Chondrocyte (in vitro differentiated cells): ENCODE measurements around the gene CIAO2A. TPM values are rescaled to one million over a fixed set of nuclear protein-coding genes. Genes with fewer than 3 reads are reported as not detected.
A peak's percentile ranks its signal among the peaks of the same experiment; 100 is the strongest.
"Not testable (repeated sequence)": the region's sequence is repeated elsewhere in the genome, so short reads cannot be mapped to it uniquely, and the experiment has no call there.

ENCODE experiments used
- DNase-seq: peaks from one replicate; pipeline ENCODE4 v3.0.0; 2021; ENCODE audit warnings: mixed read lengths, low spot score
- H3K27ac Mint-ChIP-seq: one replicate; pipeline ENCODE4 v1.8.0; 2021; ENCODE audit warnings: mild to moderate bottlenecking, moderate library complexity, mixed read lengths; ENCODE audit not compliant: unreplicated experiment
- H3K27me3 Mint-ChIP-seq: 2 replicates; pipeline ENCODE4 v1.8.0; 2021; ENCODE audit warnings: low read depth, mixed read lengths
- H3K36me3 Mint-ChIP-seq: 2 replicates; pipeline ENCODE4 v1.8.0; 2021; ENCODE audit warnings: low read depth, mixed read lengths
- H3K4me1 Mint-ChIP-seq: 2 replicates; pipeline ENCODE4 v1.8.0; 2021; ENCODE audit warnings: low read depth, mild to moderate bottlenecking, mixed read lengths
- H3K4me3 Mint-ChIP-seq: one replicate; pipeline ENCODE4 v1.8.0; 2021; ENCODE audit warnings: mild to moderate bottlenecking, moderate library complexity, mixed read lengths; ENCODE audit not compliant: unreplicated experiment
- H3K9me3 Mint-ChIP-seq: 2 replicates; pipeline ENCODE4 v1.8.0; 2021; ENCODE audit warnings: low read depth, mixed read lengths
- total RNA-seq: library from RNA; stranded (reverse); gene quantifications from 3 replicates; pipeline ENCODE4 v1.2.1, GENCODE V29; 2021
- TF ChIP-seq, protein P1 (sequence below): fragments of 200-600 bp; sonication (generic); IDR thresholded peaks from 2 replicates; pipeline ENCODE4 v1.5.0; 2021; ENCODE audit warnings: antibody characterized with exemption, mild to moderate bottlenecking, moderate library complexity

CIAO2A gene
- total RNA-seq, 1 donor from 2014 or later: 26.3 TPM

DNA sequence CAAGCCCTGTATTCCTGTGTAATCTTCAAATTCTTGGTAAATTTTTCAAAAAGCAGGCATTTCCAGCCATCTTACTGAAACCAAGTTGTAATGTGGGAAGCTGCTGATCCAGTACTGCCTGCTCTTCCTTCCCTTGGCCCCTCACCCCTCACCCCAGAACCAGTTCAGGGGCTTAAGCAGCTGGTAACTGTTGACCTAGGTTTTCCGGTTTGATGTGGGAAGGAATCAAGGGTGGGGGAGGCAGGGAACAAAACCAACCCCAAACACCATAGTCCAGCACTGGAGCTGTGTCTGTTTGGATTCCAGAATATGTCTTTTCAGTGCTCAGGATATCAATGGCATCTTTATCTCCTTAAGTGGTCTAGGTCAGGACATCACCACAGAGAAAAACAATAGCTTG, 28.8 kb upstream of the CIAO2A start:
- Mint-ChIP-seq H3K4me3 (no peak overlapping the region), H3K27ac (no peak overlapping the region), H3K9me3 (no peaks in the 10 kb centered on the region), H3K27me3 (no peaks in the 10 kb centered on the region), H3K36me3 (peaks cover 29% of the 10 kb centered on the region), H3K4me1 (no peaks in the 10 kb centered on the region)
- TF ChIP-seq, protein P1, sequence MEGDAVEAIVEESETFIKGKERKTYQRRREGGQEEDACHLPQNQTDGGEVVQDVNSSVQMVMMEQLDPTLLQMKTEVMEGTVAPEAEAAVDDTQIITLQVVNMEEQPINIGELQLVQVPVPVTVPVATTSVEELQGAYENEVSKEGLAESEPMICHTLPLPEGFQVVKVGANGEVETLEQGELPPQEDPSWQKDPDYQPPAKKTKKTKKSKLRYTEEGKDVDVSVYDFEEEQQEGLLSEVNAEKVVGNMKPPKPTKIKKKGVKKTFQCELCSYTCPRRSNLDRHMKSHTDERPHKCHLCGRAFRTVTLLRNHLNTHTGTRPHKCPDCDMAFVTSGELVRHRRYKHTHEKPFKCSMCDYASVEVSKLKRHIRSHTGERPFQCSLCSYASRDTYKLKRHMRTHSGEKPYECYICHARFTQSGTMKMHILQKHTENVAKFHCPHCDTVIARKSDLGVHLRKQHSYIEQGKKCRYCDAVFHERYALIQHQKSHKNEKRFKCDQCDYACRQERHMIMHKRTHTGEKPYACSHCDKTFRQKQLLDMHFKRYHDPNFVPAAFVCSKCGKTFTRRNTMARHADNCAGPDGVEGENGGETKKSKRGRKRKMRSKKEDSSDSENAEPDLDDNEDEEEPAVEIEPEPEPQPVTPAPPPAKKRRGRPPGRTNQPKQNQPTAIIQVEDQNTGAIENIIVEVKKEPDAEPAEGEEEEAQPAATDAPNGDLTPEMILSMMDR: no peak
- no peak for DNase-seq

- no peak for DNase-seq
- Mint-ChIP-seq H3K4me3 (no peak overlapping the region), H3K27me3 (no peaks in the 10 kb centered on the region), H3K27ac (no peak overlapping the region), H3K4me1 (peaks cover 2% of the 10 kb centered on the region), H3K9me3 (no peaks in the 10 kb centered on the region), H3K36me3 (peaks cover 26% of the 10 kb centered on the region)
- TF ChIP-seq, protein P1: no peak
These were observed 28.0 kb upstream of the CIAO2A start for GRCh38 chr15:64121614-64122013.

- DNase-seq: not testable (repeated sequence)
These were observed 26.7 kb upstream of the CIAO2A start for GRCh38 chr15:64120322-64120721.

GRCh38 chr15:64117759-64118487, 24.3 kb upstream of the CIAO2A start:
- DNase-seq: no peak
- peaks cover 25% of the 10 kb centered on the region for H3K36me3 Mint-ChIP-seq
- H3K4me3 Mint-ChIP-seq: no peak overlapping the region
- no peaks in the 10 kb centered on the region for H3K27me3 Mint-ChIP-seq
- H3K9me3 Mint-ChIP-seq: no peaks in the 10 kb centered on the region
- TF ChIP-seq, protein P1: no peak
- H3K27ac Mint-ChIP-seq: no peak overlapping the region
- H3K4me1 Mint-ChIP-seq: peaks cover 2% of the 10 kb centered on the region

More at GRCh38 chr15:64120322-64120721, 26.7 kb upstream of the CIAO2A start:
- peaks cover 22% of the 10 kb centered on the region for H3K36me3 Mint-ChIP-seq
- H3K27me3 Mint-ChIP-seq, H3K4me1 Mint-ChIP-seq, H3K27ac Mint-ChIP-seq, H3K4me3 Mint-ChIP-seq, H3K9me3 Mint-ChIP-seq: not testable (repeated sequence)

GRCh38 chr15:64112904-64113303, 19.3 kb upstream of the CIAO2A start:
- DNase-seq: no peak
- Mint-ChIP-seq H3K9me3 (no peaks in the 10 kb centered on the region), H3K27me3 (no peaks in the 10 kb centered on the region), H3K36me3 (peaks cover 16% of the 10 kb centered on the region), H3K27ac (peak overlapping the region; percentile 29), H3K4me3 (no peak overlapping the region), H3K4me1 (peaks cover 26% of the 10 kb centered on the region)
- TF ChIP-seq, protein P1: no peak
